ENCODE data around the gene LRRN2.

- TF ChIP-seq TAF1 (IDR thresholded peaks at IDR 0.05; ENCODE audit: control insufficient read depth, extremely low read depth, insufficient read depth, low read length, severe bottlenecking) (no peak), REST (IDR thresholded peaks at IDR 0.05; ENCODE audit: borderline replicate concordance) (no peak), REST (CRISPR knock-in tag; IDR thresholded peaks at IDR 0.05; ENCODE audit: low read depth) (no peak), NONO (IDR thresholded peaks at IDR 0.05; ENCODE audit: low read depth in 2 of 2, low read length in 1 of 2) (no peak), JUND (IDR thresholded peaks at IDR 0.05; ENCODE audit: borderline replicate concordance, low read depth, low read length) (no peak), JUND (tag; IDR thresholded peaks at IDR 0.05; ENCODE audit: borderline replicate concordance, low read depth, low read length) (no peak), FOXA1 (IDR thresholded peaks at IDR 0.05; ENCODE audit: borderline replicate concordance) (no peak), CREB1 (IDR thresholded peaks at IDR 0.05) (no peak), CREB1 (CRISPR knock-in tag; IDR thresholded peaks at IDR 0.05) (no peak), NELFE (IDR thresholded peaks at IDR 0.05; ENCODE audit: insufficient read depth, insufficient read length) (no peak), IRF1 (CRISPR knock-in tag; IDR thresholded peaks at IDR 0.05; ENCODE audit: borderline replicate concordance) (no peak), TCF7L2 (IDR thresholded peaks at IDR 0.05; ENCODE audit: low read depth, low read length) (no peak), ZNF274 (IDR thresholded peaks at IDR 0.05; ENCODE audit: borderline replicate concordance, low read depth, low read length) (no peak), ZFP36 (IDR thresholded peaks at IDR 0.05; ENCODE audit: low read depth, low read length, partially characterized antibody) (no peak), SP1 (CRISPR knock-in tag; IDR thresholded peaks at IDR 0.05) (no peak)
Measured at GRCh38 chr1:204660509-204660908, 25.0 kb downstream of the LRRN2 start.

Data from K562 (cell line).